Measurements from ENCODE around the gene KRTAP5-6. TPM values are rescaled to one million over a fixed set of nuclear protein-coding genes. Genes with fewer than 3 reads are reported as not detected.
A peak's percentile ranks its signal among the peaks of the same experiment; 100 is the strongest.

The KRTAP5-6 gene
- total RNA-seq, 2 donors from 2014 or later = not detected

DNA sequence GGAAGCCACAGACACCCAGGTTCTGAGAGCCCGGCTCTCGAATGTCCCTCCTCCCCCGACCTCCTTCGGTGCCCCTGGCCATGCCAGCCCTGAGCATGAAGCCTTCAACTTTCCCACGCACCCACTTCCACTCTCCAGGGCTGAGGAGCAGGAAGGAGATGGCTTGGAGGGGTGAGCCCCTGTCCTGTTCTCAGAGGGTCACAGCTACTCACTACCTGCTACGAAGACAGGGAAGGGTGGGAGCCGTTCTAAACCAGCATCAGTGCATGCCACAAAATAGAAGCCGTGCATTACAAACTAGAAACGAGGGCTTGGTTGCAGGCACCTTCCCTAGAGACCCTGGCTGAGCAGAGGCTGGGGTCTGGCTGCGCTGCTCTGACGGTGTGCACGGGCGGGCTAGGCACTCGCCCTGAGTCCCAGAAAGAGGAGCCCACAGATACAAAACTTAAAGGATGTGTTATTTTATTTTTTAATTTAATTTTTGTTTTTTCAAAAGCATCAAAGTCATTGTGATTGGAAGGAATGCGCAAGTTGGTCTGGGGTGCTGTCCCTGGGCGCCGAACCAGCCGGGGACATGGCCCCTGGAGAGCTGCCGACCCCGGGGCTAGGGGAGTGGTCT is 4.2 kb upstream of the KRTAP5-6 start:
- DNase-seq (no peak), ATAC-seq (replicated peaks in 1 of 2) (no peak)
- Mint-ChIP-seq H3K27me3 (ENCODE audit: low read depth) (peaks cover 5% of the 10 kb centered on the region), H3K9me3 (peaks cover 0 to 1% of the 10 kb centered on the region in 2 donors), H3K27ac (no peak overlapping the region), H3K4me1 (ENCODE audit: low read depth) (peaks cover 11% of the 10 kb centered on the region), H3K4me3 (peak overlapping the region; percentile 77 to 80), H3K36me3 (ENCODE audit: insufficient read depth in 2 of 2) (no peaks in the 10 kb centered on the region)

DNA sequence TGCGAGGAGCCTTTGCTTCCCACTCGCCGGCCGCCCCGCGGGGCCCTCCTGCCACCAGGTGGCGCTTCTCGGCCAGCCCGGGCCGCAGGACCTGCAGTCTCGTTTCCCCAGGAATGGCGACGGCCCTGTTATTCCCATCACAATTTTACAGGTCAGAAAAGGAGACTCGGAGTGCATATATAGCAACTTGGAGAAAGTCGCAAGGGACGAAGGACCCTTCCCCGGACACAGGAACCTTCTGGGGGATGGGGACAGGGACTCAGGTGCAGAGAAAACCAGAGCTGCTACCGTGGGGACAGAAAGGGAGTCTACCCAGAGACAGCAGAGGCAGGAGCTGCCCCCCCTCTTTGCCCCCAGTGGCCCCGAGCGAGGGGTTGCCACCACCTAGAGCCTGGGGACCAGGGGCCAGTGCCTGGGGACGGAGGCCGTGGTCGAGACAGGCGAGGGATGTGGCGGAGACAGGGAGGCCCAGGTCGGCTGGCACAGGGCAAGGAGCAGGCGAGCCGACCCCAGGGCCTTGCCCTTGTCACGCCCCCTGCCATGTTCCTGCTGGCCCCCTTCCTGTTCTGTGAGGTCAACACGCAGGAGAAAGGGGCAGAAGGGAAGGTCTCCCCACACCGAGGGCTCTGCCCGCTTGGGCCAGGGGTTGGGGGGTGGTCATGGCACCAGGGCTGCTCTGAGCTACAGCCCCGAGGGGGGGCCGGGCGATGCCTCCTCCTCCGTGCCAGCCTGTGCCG is 3.5 kb upstream of the KRTAP5-6 start:
- Mint-ChIP-seq H3K36me3 (ENCODE audit: insufficient read depth in 2 of 2) (no peaks in the 10 kb centered on the region), H3K4me1 (ENCODE audit: low read depth) (peaks cover 11% of the 10 kb centered on the region), H3K27ac (no peak overlapping the region), H3K4me3 (peak overlapping the region; percentile 77 to 80), H3K27me3 (ENCODE audit: low read depth) (peaks cover 2% of the 10 kb centered on the region), H3K9me3 (no peaks in the 10 kb centered on the region)
- DNase-seq (peak; percentile 82 to 88), ATAC-seq (replicated peaks in 1 of 2) (peak; percentile 68 to 71)

- Mint-ChIP-seq H3K4me3 (peak overlapping the region; percentile 25 to 47), H3K27ac (no peak overlapping the region), H3K27me3 (ENCODE audit: low read depth) (no peaks in the 10 kb centered on the region), H3K36me3 (ENCODE audit: insufficient read depth in 2 of 2) (no peaks in the 10 kb centered on the region), H3K9me3 (no peaks in the 10 kb centered on the region), H3K4me1 (ENCODE audit: low read depth) (peaks cover 11% of the 10 kb centered on the region)
- ATAC-seq (replicated peaks in 1 of 2) (peak; percentile 90), DNase-seq (peak; percentile 86 to 92)
Observed at GRCh38 chr11:1694064-1694845, 2.7 kb upstream of the KRTAP5-6 start.

- Mint-ChIP-seq H3K27ac (no peak overlapping the region), H3K36me3 (ENCODE audit: insufficient read depth in 2 of 2) (no peaks in the 10 kb centered on the region), H3K27me3 (ENCODE audit: low read depth) (no peaks in the 10 kb centered on the region), H3K9me3 (no peaks in the 10 kb centered on the region), H3K4me3 (no peak overlapping the region), H3K4me1 (ENCODE audit: low read depth) (peaks cover 11% of the 10 kb centered on the region)
- DNase-seq = no peak
- ATAC-seq (replicated peaks in 1 of 2) = no peak
Observed at GRCh38 chr11:1694846-1695547, 2.0 kb upstream of the KRTAP5-6 start.

DNA sequence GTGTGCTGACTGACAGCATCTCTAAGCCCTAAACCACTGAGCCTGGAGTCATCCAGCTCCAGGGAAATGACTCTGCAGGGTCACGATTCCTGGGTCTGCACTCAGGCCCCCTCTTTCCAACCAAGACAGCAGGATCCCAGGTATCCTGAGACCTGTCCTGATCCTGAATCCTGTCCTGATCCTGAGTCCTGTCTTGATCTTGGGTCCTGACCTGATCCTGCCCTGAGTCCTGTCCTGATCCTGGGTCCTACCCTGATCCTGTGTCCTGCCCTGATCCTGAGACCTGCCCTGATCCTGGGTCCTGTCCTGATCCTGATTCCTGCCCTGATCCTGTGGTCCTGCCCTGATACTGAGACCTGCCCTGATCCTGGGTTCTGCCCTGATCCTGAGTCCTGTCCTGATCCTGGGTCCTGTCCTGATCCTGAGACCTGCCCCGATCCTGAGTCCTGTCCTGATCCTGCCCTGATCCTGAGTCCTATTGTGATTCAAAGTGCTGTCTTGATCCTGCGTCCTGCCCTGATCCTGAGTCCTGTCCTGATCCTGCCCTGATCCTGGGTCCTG is 1.4 kb upstream of the KRTAP5-6 start:
- ATAC-seq (replicated peaks in 1 of 2) = no peak
- DNase-seq = no peak

DNA sequence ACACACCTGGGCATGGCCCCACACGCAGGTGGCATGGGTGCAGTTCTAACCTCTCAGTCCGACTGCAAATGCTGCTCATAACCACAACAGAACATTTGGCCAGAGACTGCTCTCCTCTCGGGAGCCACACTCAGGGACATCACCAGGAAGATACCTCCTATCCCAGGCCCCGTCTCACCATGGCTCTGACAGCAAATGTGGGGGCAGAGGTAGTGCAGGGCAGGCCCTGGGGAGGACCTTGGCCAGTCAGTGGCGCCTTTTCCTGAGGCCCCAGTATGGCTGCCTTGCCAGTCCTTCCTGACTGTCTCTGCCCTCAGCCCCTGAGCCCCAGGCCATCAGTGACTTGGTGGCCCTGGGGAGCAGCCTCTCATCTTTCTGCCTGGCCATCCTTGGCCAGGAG is 2.8 kb downstream of the KRTAP5-6 start:
- Mint-ChIP-seq H3K9me3 (peaks cover 0 to 7% of the 10 kb centered on the region in 2 donors), H3K4me1 (ENCODE audit: low read depth) (peaks cover 16% of the 10 kb centered on the region), H3K36me3 (ENCODE audit: insufficient read depth in 2 of 2) (peaks cover 4 to 8% of the 10 kb centered on the region in 2 donors), H3K27me3 (ENCODE audit: low read depth) (no peaks in the 10 kb centered on the region), H3K27ac (peak overlapping the region; percentile 10), H3K4me3 (no peak overlapping the region)
- ATAC-seq (replicated peaks in 1 of 2) (no peak), DNase-seq (no peak)

More for the DNA sequence above, 1.4 kb upstream of the KRTAP5-6 start:
- no peaks in the 10 kb centered on the region for H3K27me3 Mint-ChIP-seq (ENCODE audit: low read depth)
- no peak overlapping the region for H3K4me3 Mint-ChIP-seq
- H3K9me3 Mint-ChIP-seq = no peaks in the 10 kb centered on the region
- peaks cover 13% of the 10 kb centered on the region for H3K4me1 Mint-ChIP-seq (ENCODE audit: low read depth)
- H3K27ac Mint-ChIP-seq = no peak overlapping the region
- no peaks in the 10 kb centered on the region for H3K36me3 Mint-ChIP-seq (ENCODE audit: insufficient read depth in 2 of 2)

- Mint-ChIP-seq H3K4me3 (peak overlapping the region; percentile 9 to 28), H3K4me1 (ENCODE audit: low read depth) (peaks cover 30% of the 10 kb centered on the region), H3K9me3 (peaks cover 0 to 7% of the 10 kb centered on the region in 2 donors), H3K27ac (no peak overlapping the region), H3K27me3 (ENCODE audit: low read depth) (no peaks in the 10 kb centered on the region), H3K36me3 (ENCODE audit: insufficient read depth in 2 of 2) (peaks cover 4 to 8% of the 10 kb centered on the region in 2 donors)
- peak; percentile 14 to 19 for DNase-seq
- peak; percentile 65 to 66 for ATAC-seq (replicated peaks in 1 of 2)
Observed at GRCh38 chr11:1701091-1701807, 4.3 kb downstream of the KRTAP5-6 start.

DNA sequence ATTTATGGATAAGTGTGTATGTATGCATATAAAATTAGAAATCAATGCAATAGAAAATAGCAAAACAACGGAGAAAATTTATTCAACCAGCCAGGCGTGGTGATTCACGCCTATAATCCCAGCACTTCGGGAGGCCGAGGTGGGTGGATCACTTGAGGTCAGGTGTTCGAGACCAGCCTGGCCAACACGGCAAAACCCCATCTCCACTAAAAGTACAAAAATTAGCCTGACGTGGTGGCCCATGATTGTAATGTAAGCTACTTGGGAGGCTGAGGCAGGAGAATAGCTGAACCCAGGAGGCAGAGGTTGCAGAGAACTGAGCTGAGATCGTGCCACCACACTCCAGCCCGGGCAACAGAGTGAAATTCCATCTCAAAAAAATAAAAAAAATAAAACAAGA is 5.5 kb downstream of the KRTAP5-6 start:
- Mint-ChIP-seq H3K4me3 (no peak overlapping the region), H3K27ac (no peak overlapping the region), H3K9me3 (peaks cover 0 to 7% of the 10 kb centered on the region in 2 donors), H3K27me3 (ENCODE audit: low read depth) (no peaks in the 10 kb centered on the region), H3K36me3 (ENCODE audit: insufficient read depth in 2 of 2) (peaks cover 4 to 8% of the 10 kb centered on the region in 2 donors), H3K4me1 (ENCODE audit: low read depth) (peaks cover 32% of the 10 kb centered on the region)
- DNase-seq = no peak
- ATAC-seq (replicated peaks in 1 of 2) = no peak

DNA sequence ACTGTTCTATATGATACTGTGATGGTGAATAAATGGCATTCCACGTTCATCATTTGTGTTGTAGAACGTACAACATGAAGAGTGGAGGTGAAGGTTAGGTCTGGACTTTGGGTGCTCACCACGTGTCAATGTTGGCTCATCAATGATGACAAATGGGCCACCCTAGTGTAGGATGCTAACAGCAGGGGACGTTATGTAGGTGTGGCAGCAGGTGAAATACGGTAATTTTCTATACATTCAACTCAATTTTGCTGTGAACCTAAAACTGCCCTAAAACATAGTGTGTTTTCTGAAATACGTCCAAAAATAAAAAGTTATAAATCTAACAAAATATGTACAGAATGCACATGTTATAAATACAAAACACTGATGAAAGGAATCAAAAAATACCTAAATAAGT is 6.2 kb downstream of the KRTAP5-6 start:
- Mint-ChIP-seq H3K4me1 (ENCODE audit: low read depth) (peaks cover 32% of the 10 kb centered on the region), H3K36me3 (ENCODE audit: insufficient read depth in 2 of 2) (peaks cover 4 to 8% of the 10 kb centered on the region in 2 donors), H3K27ac (peak overlapping the region; percentile 64), H3K9me3 (peaks cover 0 to 7% of the 10 kb centered on the region in 2 donors), H3K27me3 (ENCODE audit: low read depth) (no peaks in the 10 kb centered on the region), H3K4me3 (no peak overlapping the region)
- DNase-seq (no peak), ATAC-seq (replicated peaks in 1 of 2) (no peak)

- Mint-ChIP-seq H3K27ac (no peak overlapping the region), H3K27me3 (ENCODE audit: low read depth) (no peaks in the 10 kb centered on the region), H3K4me3 (no peak overlapping the region), H3K4me1 (ENCODE audit: low read depth) (peaks cover 32% of the 10 kb centered on the region), H3K36me3 (ENCODE audit: insufficient read depth in 2 of 2) (peaks cover 4 to 8% of the 10 kb centered on the region in 2 donors), H3K9me3 (peaks cover 0 to 7% of the 10 kb centered on the region in 2 donors)
- peak in 1 of 2 donors; percentile 74 for ATAC-seq (replicated peaks in 1 of 2)
- DNase-seq = no peak
Observed at GRCh38 chr11:1705126-1706052, 8.4 kb downstream of the KRTAP5-6 start.

DNA sequence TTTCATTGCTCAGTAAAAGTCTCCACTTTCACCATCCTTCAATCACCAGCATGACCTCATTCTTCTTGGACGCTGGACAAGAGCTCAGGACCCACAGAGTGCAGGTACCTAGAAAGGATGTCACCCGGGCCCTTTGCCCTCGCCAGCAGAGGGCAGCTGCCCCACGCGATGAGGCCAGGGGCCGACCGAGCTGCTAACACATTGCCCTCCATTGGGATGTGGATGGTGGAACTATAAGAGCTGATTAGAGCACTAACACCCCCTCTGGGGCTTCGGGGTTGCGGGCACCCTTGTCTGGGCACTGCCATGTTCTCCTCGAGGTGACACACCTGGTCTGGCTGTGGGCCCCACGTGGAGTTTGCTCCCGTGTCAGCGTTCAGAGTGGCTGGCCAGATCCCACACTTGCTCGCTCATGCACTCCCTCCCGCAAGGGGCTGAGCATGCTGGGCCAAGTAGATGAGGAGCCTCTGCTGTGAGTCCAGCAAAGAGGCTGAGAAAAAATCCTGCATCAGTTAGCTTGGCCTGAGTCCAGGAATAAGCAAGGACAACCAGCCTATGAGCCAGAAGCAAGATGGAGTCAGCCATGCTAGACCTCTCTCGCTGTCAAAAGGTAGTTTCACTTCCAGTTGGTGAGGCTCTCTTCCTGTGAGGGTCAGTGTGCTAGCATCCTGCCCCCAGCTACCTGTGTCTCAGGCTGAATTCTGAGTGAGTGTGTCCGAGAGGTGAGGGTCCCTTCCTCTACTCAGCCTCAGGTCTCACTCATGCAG is 9.8 kb downstream of the KRTAP5-6 start:
- H3K27me3 Mint-ChIP-seq (ENCODE audit: low read depth) = no peaks in the 10 kb centered on the region
- no peak for ATAC-seq (replicated peaks in 1 of 2)

More for the DNA sequence above, 9.8 kb downstream of the KRTAP5-6 start:
- Mint-ChIP-seq H3K27ac (no peak overlapping the region), H3K36me3 (ENCODE audit: insufficient read depth in 2 of 2) (peaks cover 1 to 3% of the 10 kb centered on the region in 2 donors), H3K9me3 (peaks cover 0 to 4% of the 10 kb centered on the region in 2 donors), H3K4me3 (no peak overlapping the region), H3K4me1 (ENCODE audit: low read depth) (peaks cover 17% of the 10 kb centered on the region)
- peak in 1 of 2 donors; percentile 33 for DNase-seq
